HG02943 (cell line): ENCODE data around the gene PARD6A.

Source experiments
- ATAC-seq: cut with Tn5 transposase; IDR thresholded peaks from one replicate; pipeline ENCODE4 v1.9.1; 2021; ENCODE audit warnings: mild to moderate bottlenecking, low read depth, moderate library complexity; ENCODE audit not compliant: unreplicated experiment

The PARD6A gene

DNA sequence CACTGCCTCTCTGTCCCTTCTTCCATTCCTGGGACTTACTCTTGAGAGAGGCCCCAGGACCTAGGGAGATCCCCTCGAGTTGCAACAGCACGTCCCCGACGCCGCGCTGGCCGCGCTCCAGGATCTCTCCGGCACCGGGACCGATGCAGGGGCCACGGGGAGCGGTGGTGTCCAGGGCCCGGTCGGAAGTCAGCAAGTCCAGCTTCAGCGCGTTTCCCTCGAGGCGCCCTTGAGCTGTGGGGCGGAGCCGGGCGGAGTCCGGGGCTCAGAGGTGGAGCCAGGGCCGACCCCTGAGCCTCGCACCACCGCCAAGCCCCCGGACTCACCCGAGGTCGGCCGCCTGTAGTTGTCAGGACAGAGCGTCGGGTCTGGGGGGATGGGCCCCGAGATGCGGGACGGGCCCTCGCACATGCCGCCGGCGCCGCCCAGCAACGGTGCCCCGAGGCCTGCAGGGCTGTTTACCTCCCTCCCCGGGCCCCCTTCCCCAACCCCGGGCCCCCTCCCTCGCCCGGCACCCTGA is 5.3 kb downstream of the PARD6A start:
- ATAC-seq = no peak

DNA sequence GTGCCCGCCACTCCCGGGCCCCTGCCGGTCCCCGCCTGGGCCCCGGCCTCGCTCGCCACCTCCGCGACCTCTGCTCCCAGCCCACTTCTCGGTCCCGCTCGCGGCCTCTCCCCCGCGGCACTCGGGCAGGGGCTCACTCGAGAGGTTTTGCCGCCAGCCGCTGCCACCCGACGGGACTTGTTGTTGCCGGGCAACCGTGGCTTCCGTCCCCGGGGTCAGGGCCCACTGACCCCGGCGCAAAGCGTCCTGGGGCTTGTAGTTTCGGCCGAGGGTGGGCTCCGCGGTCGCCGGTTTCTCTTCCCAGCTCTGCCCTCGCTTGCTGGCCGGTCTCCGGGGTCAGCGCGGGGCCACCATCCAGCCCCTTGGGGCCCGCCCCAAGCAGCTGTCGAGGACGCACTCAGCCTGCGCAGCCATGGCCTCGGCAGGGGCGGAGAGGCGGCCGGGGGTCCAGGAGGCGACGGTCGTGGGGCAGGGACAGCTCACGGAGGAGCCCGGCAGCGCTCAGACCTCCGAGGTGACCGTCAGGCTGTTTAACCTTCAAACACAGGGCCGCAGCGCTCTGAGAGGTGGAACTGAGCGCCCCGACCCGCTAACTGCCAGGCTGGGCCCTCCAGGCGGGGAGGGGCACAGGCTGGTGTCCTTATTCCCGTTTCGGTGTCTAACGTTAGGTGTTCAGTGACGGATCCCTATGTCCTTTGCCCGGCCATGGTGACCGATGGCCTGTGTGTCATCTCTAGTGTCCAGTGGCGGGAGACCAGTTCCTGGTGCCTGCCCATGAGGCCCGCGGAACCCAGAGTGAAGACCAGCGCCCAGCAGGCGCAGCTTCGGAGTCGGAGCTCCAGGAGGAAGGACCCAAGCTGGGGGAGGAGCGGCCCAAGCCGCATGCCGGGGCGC is 6.0 kb downstream of the PARD6A start, which contains the start of the genes C16orf86 and ENKD1:
TSS of gene C16orf86 (plus strand) at position 256 of the 894 bp plus-strand sequence. CDS start at position 413, 157 bp downstream.
TSS of gene ENKD1 (minus strand) at position 192 of the 894 bp plus-strand sequence. CDS start 308 bp downstream, outside the sequence.
- ATAC-seq = peak; percentile 42

DNA sequence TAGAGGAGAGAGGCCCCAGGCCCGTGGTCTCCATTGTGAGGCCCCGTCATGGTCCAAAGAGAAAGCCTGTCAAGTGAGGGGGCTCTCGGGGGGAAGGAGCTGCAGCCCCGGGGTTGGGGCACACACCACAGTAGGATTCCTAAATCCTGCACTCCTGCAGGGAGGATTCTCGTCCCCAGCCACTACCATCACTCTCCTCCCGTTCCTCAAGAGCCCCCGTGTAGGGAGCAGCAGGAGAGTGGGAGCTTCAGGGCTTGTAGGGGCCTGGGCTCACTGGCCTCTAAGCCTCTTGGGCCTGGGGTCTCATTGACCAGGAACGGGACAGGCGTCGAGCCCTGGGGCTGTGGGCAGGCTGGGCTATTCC is 6.7 kb downstream of the PARD6A start:
- no peak for ATAC-seq

DNA sequence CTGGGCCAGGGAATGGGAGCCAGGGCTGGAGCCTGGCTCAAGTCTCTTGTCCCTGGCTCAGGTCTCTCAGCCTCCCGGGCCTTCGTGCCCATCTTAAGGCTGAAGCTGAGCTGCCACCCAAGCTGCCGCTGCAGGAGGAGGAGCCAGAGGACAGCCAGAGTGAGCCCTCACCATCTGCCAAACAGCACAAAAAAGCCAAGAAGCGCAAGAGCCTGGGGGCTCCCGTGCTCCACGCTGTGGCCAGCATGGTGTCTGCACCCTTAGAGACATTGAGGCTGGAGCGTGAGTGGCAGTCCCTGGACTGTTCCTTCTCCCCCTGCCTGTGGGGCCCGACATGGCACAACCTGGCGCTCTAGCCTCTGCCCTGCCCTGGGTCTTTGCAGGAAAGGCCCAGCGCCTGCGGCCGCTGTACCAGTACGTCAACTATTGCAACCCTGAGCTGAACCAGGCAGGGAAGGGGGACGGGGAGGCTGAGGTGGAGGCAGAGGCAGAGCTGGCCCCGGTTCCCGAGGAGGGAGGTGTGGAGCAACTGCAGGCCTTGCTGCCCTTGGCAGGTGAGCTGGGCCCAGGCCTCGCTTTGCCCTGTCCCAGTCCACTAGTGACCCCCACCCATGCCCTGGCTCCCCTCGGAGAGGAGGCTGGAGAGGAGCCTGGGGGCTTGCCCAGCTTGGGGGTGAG is 7.2 kb downstream of the PARD6A start:
- ATAC-seq = peak; percentile 62

GRCh38 chr16:67668495-67669157 is 7.9 kb downstream of the PARD6A start:
- ATAC-seq = no peak

DNA sequence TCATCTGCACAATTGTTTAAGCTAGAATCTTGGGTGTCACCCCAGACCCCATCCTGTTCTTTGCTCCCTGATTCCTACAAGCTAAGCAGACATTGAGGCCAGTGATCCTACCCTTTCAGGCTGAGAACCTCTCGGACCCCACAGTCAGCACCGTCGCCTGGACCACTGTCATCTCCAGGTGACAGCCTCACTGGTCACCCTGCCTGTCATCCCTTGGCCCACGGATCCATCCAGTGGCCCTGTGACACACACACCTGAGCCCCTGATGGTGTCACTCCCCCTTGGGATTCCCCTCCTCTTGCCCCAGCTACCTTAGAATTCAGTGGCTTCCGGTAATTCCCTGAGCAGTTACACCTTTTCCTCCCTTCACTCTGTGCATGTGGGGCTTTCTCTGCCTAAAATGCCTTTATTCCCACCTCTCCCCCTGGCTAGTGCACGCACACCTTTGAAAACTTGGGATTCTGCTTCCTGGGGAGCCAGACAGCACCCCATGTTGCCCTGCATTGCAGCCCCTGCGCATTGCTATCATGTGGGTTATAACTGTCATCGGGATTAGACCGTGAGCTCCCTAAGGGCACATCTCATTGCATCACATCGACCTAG is 8.8 kb downstream of the PARD6A start:
- ATAC-seq = no peak

- ATAC-seq = no peak
Observed at GRCh38 chr16:67672306-67672705, 11.5 kb downstream of the PARD6A start.

DNA sequence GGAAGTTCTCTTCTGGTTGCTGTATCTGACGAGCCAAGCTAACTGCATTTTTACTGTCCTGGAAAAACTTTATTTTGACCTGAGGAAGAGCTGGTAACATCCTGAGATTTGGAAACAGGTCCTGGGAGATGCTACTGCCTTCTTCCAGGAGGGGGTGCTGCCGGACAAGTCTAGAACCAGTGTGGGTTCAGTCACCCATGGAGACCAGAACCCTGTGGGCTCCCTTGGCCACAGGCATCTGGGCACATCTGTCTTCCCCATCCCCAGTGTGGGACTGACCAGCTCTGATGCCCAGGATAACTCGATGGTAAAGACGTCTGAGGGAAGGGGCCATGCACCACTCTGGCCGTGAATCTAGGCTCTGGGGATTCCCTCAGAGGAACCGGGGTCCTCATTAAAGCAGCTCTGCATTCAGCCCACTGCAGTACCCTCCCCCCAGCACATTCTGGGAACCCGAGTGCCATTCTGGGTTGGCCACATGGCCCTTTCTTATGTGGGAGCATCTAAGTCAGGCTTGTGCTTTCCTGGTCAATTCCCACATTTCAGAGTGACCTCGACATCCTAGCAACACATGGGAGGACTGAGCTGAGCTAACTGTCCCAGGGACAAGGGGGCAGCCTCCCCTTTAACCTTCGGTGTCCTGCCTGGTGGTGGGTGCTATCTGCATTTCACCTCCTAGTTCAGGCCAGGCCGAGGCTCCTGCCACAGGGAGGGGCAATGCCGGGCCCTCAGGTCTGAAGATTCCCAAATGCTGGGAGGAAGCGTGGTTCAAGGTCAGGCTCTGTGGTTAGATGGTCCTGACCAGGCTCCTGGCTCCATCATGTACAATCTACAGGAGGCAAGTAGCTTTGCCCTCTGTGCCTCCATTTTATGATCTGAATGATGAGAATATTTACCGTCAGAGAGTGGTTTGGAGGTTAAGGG is 12.2 kb downstream of the PARD6A start:
- ATAC-seq = no peak

- no peak for ATAC-seq
Observed at GRCh38 chr16:67673712-67674580, 13.2 kb downstream of the PARD6A start.

DNA sequence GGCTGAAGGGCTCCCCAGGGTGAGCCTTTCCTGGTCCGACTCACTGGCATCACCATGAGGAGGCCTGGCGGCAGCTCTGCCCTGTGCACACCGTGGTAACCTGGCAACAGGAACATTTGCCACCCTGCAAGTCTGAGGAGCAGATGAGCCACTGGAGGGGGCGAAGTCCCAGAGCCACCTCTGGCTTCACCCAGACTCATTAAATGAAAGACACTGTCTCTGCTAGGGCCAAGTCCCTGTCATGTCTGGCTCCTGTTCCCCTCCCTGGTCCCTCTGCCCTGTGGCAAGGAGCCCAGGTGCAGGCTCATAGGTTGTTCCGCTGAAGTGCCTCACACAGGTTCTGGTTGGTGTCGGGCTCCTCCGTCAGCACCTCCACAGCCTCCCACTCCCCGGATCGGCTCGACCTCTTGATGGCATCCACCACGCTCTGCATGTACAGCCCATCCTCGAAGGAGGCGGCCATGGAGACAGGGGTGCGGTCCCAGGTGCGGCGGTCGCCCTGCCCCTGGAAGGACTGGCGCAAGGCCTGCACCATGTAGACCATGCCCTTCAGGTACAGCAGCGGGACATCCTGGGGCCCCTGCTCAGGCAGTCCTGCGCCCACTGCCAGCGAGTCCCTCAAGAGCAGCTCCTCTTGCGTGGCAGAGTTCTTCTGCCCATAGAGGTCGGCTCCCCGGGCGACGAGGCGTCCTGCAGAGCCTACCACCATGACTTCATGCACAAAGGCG is 14.3 kb downstream of the PARD6A start:
- no peak for ATAC-seq

GRCh38 chr16:67675579-67675935 is 14.8 kb downstream of the PARD6A start:
- no peak for ATAC-seq

- no peak for ATAC-seq
Observed at GRCh38 chr16:67675999-67676398, 15.2 kb downstream of the PARD6A start.

DNA sequence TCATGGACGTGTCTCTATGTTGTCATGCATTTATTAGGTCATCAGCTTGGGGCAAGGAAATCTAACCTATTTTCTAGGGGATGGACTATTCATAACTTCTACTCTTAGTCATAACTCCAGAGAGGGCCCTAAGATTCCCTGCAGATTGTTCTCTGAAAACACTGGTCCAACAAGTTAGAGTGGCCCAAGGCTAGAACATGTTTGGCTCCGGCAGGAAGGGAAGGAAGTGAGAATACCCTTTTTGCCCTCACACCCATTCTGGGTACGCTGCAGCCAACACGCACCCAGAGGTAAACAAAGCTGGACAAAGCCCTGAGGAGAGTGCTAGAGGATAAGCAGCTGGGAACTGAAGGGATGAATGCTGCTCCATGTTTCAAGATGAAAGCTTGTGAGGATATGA is 15.8 kb downstream of the PARD6A start:
- ATAC-seq = no peak

GRCh38 chr16:67676939-67677338 is 16.2 kb downstream of the PARD6A start:
- no peak for ATAC-seq

- ATAC-seq = no peak
Observed at GRCh38 chr16:67677712-67678111, 17.0 kb downstream of the PARD6A start.

DNA sequence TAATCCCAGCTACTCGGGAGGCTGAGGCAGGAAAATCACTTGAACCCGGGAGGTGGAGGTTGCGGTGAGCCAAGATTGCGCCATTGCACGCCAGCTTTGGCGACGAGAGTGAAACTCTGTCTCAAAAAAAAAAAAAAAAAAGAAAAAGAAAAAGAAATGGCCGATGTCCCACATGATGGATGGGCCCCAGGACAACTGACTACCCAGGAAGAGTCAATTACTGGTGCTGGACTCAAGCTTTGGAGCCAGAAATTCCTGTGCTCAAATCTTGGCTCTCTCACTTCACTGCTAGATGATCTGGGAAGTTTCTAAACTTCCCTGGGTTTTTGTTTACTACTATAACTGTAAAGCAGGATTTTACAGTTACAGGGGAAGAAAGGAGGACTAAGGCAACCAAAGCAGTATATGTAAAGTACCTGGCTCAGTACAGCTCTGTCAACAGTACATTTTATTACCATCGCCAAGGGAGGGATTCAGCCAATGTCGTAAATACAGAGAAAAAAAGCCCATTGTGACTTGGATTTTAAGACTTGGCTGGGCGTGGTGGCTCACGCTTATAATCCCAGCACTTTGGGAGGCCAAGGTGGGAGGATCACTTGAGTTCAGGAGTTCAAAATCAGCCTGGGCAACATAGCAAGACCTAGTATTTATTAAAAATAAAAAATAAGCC is 17.7 kb downstream of the PARD6A start:
- ATAC-seq = no peak
